HuH-7.5 (cell line): ENCODE results near the gene CPSF4L.
A peak's percentile ranks its signal among the peaks of the same experiment; 100 is the strongest.
"Not testable (repeated sequence)": the region's sequence is repeated elsewhere in the genome, so short reads cannot be mapped to it uniquely, and the experiment has no call there.

Experiments used
- DNase-seq: peaks from one replicate; pipeline ENCODE4 v3.0.0; 2011; ENCODE audit warnings: low spot score

The CPSF4L gene, protein sequence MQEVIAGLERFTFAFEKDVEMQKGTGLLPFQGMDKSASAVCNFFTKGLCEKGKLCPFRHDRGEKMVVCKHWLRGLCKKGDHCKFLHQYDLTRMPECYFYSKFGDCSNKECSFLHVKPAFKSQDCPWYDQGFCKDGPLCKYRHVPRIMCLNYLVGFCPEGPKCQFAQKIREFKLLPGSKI

GRCh38 chr17:73261617-73261951 lies at the start of gene CPSF4L:
Gene CPSF4L, minus strand, starts transcription at chr17:73261880. Its CDS starts 62 bp downstream, at chr17:73261818.
- DNase-seq, result no peak

GRCh38 chr17:73311428-73311780 lies 49.7 kb upstream of the CPSF4L start:
- DNase-seq, result no peak

DNA sequence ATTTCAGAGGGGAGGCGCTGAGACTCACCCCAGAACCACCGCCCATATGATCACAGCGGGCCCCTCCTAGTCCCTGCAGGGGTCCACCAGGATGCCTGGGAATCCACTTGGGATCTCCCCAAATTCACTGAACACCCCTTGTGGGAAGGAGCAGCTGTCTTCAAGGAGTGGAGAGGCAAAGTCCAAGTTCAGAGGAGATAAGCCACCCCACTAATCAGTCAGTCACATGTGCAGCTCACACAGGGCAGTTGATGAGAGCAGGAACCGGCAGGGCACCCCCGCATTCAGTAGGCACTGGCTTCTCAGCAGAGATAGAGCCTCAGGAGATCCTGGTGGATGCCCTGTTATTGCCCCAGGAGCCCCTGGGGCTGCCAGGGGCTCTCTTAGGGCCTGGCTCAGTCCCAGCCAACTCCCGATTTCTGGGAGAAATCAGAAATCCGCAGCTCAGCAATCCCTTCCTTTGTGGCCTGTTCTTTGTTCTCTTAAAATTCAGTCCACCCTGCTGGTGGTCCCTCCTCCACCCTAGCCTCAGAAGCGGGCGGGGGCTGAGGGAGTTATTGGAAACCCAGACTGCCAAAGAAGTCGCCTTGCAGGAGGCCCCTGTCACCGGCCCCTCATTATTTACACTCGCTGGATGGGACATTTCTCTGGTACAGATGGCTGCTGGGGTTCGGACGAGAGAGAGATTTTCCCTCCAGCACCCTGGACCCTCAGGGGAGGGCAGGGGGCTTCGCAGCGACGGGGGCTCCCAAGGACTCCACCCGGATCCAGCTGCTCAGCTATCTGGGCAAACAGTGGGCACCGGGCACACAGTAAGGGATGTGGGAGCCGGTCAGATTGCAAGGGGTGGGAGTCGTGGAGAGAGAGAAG lies 48.3 kb upstream of the CPSF4L start:
- no peak for DNase-seq

DNA sequence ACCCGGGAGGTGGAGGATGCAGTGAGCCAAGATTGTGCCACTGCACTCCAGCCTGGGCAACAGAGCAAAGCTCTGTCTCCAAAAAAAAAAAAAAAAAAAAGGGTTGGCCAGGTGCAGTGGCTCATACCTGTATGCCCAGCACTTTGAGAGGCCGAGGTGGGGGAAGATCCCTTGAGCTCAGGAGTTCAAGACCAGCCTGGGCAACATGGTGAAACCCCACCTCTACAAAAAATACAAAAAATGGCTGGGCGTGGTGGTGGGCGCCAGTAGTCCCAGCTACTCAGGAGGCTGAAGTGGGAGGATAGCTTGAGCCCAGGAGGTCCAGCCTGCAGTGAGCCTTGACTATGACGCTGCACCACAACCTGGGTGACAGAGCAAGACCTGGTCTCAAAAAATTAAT lies 47.3 kb upstream of the CPSF4L start:
- DNase-seq, result not testable (repeated sequence)

- DNase-seq, result peak; percentile 68
Measured at GRCh38 chr17:73308017-73308823, 46.5 kb upstream of the CPSF4L start.

DNA sequence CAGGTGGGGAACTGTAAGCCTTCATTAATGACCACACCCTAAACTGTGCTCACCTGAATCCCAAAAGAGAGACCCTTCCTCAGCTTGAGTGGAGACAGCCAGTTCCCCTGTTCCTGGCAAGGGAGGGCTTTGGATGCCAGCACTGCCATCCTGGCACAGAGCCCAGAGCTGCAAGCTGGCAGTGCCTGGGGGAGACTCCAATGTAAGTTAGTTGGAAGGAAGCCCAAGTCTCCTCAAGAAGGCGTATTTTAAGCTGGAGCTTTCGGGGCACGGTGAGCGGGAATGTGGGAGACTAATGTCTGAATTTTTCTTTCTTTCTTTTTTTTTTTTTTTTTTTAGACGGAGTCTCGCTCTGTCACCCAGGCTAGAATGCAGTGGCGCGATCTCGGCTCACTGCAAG lies 45.5 kb upstream of the CPSF4L start:
- no peak for DNase-seq

DNA sequence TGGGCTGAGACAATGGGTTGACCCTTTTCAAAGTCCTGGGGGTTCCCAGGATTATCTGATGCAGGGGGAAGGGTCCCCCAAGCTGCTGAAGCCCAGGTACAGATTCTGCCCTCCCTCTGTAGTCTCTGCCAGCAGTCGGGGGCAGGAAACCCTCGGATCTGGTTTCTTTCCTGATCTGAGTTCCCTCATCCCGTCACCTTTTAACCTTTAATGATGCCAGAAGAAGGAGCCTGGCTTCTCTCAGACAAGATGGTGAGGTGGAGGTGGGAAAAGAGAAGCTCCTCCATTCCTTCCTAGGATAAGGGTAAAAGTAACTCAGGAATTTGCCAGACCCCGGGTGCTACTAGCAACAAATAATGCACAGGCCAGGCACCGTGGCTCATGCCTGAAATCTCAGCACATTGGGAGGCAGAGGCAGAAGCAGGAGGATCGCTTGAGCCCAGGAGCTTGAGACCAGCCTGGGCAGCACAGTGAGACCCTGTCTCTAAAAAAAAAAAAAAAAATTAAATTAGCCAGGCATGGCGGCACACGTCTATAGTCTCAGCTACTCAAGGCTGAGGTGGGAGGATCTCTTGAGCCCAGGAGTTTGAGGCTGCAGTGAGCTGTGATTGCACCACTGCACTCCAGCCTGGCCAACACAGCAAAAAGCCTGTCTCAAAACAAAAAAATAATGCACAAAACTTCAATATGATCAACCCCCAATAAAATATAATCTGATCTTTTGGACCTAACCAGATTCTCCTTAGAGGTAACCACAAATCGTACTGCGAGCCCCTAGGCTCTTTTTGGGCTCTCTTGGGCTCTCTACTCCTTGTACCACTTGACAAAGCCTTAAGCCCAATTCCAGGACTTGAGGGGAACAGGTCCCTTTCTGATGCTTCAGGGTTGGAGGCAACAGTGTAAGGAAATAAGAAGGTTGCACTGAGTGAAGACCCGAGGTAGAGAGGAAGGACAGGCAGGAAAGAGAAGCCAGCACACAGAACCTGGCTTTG lies 44.5 kb upstream of the CPSF4L start:
- DNase-seq, result no peak

- DNase-seq, result no peak
Measured at GRCh38 chr17:73304971-73305812, 43.5 kb upstream of the CPSF4L start.

DNA sequence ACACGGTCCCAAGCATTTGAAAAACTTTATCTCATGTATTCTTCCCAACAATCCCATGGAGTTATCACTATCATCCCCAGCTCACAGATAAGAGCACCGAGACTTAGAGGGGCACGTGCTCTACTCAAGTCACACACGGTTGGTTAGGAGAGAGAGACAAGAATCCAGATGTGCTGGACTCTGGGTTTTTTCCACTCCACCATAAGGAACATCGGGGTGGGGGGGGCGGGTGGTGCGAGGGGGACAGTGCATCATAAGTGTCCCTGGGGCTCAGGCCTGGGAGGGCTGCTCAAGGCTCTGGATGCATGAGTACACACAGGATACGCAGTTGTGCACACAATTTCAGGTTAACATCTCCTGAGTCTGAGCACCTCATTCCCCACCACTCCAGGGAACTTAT lies 42.8 kb upstream of the CPSF4L start:
- DNase-seq, result no peak

- no peak for DNase-seq
Measured at GRCh38 chr17:73302189-73302588, 40.5 kb upstream of the CPSF4L start.

DNA sequence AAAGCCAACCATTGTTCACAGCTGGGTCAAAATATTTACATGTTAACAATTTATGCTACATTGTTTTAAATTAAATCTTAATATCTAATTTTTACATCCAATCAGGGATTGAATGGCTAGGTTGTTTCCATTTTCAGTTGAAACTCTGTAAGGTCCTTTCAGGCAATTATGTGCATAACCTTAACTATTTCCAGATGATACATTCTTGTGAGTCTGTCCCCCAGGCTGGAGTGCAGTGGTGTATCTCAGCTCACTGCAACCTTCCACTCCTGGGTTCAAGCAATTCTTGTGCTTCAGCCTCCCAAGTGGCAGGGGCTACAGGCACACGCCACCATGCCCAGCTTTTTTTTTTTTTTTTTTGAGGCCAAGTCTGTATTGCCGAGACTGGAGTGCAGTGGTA lies 39.7 kb upstream of the CPSF4L start:
- no peak for DNase-seq

- DNase-seq, result no peak
Measured at GRCh38 chr17:73300392-73300791, 38.7 kb upstream of the CPSF4L start.

GRCh38 chr17:73297934-73298861 lies 36.5 kb upstream of the CPSF4L start:
- no peak for DNase-seq

DNA sequence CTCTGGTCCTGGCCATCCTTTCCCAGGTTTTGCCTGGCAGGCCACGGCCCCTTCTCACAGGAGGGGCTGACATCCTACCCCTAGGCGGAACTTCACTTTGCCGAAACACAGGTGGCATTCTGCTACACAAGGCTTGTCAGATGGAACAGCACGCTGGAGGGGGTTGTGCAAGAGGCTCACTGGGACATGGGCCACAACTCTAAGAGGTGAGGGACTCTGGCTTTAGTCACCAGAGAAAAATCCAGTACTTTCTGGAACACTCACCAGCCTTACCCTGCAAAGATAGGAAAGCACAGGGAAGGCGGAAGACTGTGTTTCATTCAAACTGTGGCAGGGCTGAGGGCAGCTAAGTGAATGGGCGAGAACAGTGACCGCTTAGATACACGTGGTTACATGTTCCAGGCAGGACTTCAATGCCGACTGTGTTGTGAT lies 31.8 kb upstream of the CPSF4L start:
- no peak for DNase-seq

DNA sequence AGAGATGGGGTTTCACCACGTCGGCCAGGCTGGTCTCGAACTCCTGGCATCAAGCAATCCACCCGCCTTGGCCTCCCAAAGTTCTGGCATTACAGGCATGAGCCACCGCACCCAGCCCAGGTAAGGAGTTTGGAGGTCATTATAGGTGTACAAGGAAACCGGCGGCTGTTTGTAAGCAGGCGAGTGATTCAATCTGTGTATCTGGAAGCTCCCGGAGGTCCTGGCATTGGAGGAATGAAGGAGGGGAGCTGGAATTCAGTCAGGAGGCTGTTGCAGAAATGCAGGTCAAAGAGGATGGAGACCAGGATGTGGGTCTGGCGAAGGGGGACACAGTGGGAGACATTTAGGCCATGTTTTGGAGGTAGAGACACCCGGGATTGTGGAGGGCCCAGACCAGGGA lies 31.4 kb upstream of the CPSF4L start:
- no peak for DNase-seq

- no peak for DNase-seq
Measured at GRCh38 chr17:73292031-73292531, 30.4 kb upstream of the CPSF4L start.

DNA sequence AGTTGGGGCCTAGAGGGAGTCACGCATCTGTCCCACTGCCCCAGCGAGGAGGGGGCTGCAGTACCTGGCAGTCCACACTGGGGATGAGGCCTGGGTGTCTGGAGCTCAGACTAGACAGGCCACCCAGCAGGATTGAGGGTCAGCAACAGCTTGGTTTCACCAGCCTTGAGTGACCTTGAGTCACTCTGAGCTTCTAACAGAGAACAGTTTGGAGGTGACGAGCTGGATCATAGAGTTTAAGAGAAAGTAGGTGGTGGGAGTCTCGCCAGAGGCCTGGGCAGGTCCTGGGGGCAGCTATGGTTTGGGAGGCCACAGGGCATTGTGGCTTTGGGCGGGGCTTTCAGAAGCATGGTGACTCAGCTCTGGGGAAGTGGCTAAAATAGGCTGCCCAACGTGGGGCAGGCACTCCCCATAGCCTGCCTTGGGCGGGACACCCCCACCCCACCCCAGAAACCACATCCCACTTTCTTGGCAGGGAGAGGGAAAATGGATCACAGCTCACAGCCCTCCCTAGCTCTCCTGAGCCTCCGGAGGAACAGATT lies 29.7 kb upstream of the CPSF4L start:
- DNase-seq, result no peak

- no peak for DNase-seq
Measured at GRCh38 chr17:73290399-73291259, 28.9 kb upstream of the CPSF4L start.
